Neural cell (in vitro differentiated cells): Measurements from ENCODE around the gene FOLR2. TPM values are rescaled to one million over a fixed set of nuclear protein-coding genes. Genes with fewer than 3 reads are reported as not detected.
"Not testable (repeated sequence)": the region's sequence is repeated elsewhere in the genome, so short reads cannot be mapped to it uniquely, and the experiment has no call there.

Source experiments
- H2AFZ ChIP-seq: fragments of 200-600, 300-800 bp; sonication (generic), shearing (Covaris generic); 2 replicates; pipeline ENCODE4 v1.6.0; 2014; ENCODE audit warnings: low read depth, mild to moderate bottlenecking, antibody characterized with exemption, low read length, moderate library complexity
- H3F3A ChIP-seq: fragments of 200-600 bp; shearing (Covaris generic); 2 replicates; pipeline ENCODE4 v1.6.1; 2016; ENCODE audit warnings: mild to moderate bottlenecking, moderate library complexity, mixed read lengths, antibody characterized with exemption, low read length; ENCODE audit not compliant: insufficient read depth, poor library complexity, severe bottlenecking
- H3K27ac ChIP-seq: fragments of 200-600, 300-800 bp; sonication (generic), shearing (Covaris generic); 2 replicates; pipeline ENCODE4 v1.5.1; 2014; ENCODE audit warnings: mild to moderate bottlenecking, low read length, moderate library complexity
- H3K27me3 ChIP-seq: fragments of 300-800, 200-600 bp; sonication (generic), shearing (Covaris generic); 2 replicates; pipeline ENCODE4 v1.6.0; 2014; ENCODE audit warnings: mild to moderate bottlenecking, low read depth, low read length, moderate library complexity; ENCODE audit not compliant: insufficient read depth
- H3K36me3 ChIP-seq: fragments of 300-800, 200-600 bp; sonication (generic), shearing (Covaris generic); 2 replicates; pipeline ENCODE4 v1.5.1; 2014; ENCODE audit warnings: mild to moderate bottlenecking, antibody characterized with exemption, low read length, moderate library complexity; ENCODE audit not compliant: insufficient read depth
- H3K4me2 ChIP-seq: fragments of 300-800, 200-600 bp; sonication (generic), shearing (Covaris generic); 2 replicates; pipeline ENCODE4 v1.6.0; 2014; ENCODE audit warnings: mild to moderate bottlenecking, low read length
- H3K4me3 ChIP-seq: fragments of 300-800, 200-600 bp; sonication (generic), shearing (Covaris generic); 2 replicates; pipeline ENCODE4 v1.5.1; 2014; ENCODE audit warnings: mild to moderate bottlenecking, low read length, moderate library complexity
- H3K79me2 ChIP-seq: fragments of 200-600 bp; shearing (Covaris generic); replicated peaks from 2 replicates; pipeline ENCODE4 v1.6.0; 2014; ENCODE audit warnings: mild to moderate bottlenecking, low read length, moderate library complexity; ENCODE audit not compliant: insufficient read depth
- H3K9ac ChIP-seq: fragments of 300-800, 200-600 bp; sonication (generic), shearing (Covaris generic); 2 replicates; pipeline ENCODE4 v1.6.1; 2016; ENCODE audit warnings: mild to moderate bottlenecking, low read length, mixed read lengths
- H3K9me2 ChIP-seq: fragments of 200-600 bp; shearing (Covaris generic); 2 replicates; pipeline ENCODE4 v1.6.1; 2016; ENCODE audit warnings: mild to moderate bottlenecking, low read length, mixed read lengths; ENCODE audit not compliant: insufficient read depth
- H3K9me3 ChIP-seq: fragments of 200-600, 300-800 bp; sonication (generic), shearing (Covaris generic); 2 replicates; pipeline ENCODE4 v1.6.1; 2016; ENCODE audit warnings: mild to moderate bottlenecking, mixed run types, low read length, moderate library complexity, mixed read lengths
- H4K20me1 ChIP-seq: fragments of 200-600 bp; shearing (Covaris generic); 2 replicates; pipeline ENCODE4 v1.6.1; 2016; ENCODE audit warnings: mild to moderate bottlenecking, mixed run types; ENCODE audit not compliant: insufficient read depth
- CTCF ChIP-seq: fragments of 450-650 bp; IDR thresholded peaks from 2 replicates; pipeline ENCODE4 v1.5.1; 2014; ENCODE audit warnings: antibody characterized with exemption, mild to moderate bottlenecking, moderate library complexity; ENCODE audit not compliant: poor library complexity, severe bottlenecking
- EP300 ChIP-seq: fragments of 450-650 bp; conservative IDR thresholded peaks from 2 replicates; pipeline ENCODE4 v1.6.1; 2014; ENCODE audit warnings: antibody characterized with exemption, mild to moderate bottlenecking, moderate library complexity; ENCODE audit not compliant: poor library complexity, severe bottlenecking
- EZH2 ChIP-seq: fragments of 200-600, 300-800 bp; shearing (Covaris generic), sonication (generic); IDR thresholded peaks from 2 replicates; pipeline ENCODE4 v1.6.1; 2014; ENCODE audit warnings: antibody characterized with exemption, low read length, borderline replicate concordance, mild to moderate bottlenecking; ENCODE audit not compliant: insufficient read depth, poor library complexity, severe bottlenecking
- MXI1 ChIP-seq: fragments of 450-650 bp; conservative IDR thresholded peaks from 2 replicates; pipeline ENCODE4 v1.6.1; 2014; ENCODE audit warnings: antibody characterized with exemption, mild to moderate bottlenecking; ENCODE audit not compliant: poor library complexity, severe bottlenecking
- POLR2AphosphoS5 ChIP-seq: IDR thresholded peaks from 2 replicates; pipeline ENCODE4 v1.6.1; 2012
- RAD21 ChIP-seq: fragments of 450-650 bp; conservative IDR thresholded peaks from 2 replicates; pipeline ENCODE4 v1.6.1; 2014; ENCODE audit warnings: antibody characterized with exemption, mild to moderate bottlenecking, moderate library complexity
- REST ChIP-seq: IDR thresholded peaks from 2 replicates; pipeline ENCODE4 v1.6.1; 2012; ENCODE audit warnings: borderline replicate concordance
- SMC3 ChIP-seq: fragments of 450-650 bp; conservative IDR thresholded peaks from 2 replicates; pipeline ENCODE4 v1.6.1; 2014; ENCODE audit warnings: antibody characterized with exemption, mild to moderate bottlenecking, moderate library complexity; ENCODE audit not compliant: poor library complexity
- TAF1 ChIP-seq: IDR thresholded peaks from 2 replicates; pipeline ENCODE4 v1.6.1; 2012; ENCODE audit warnings: low read depth
- polyA plus RNA-seq: library from polyadenylated mRNA; depleted of rRNA; stranded (reverse); fragments of >200 nt; gene quantifications from 2 replicates; pipeline ENCODE4 v1.2.3, GENCODE V29; 2014

Gene FOLR2
- polyA plus RNA-seq, 1 donor from 2014 or later, result not detected

- TF ChIP-seq EZH2, result no peak
- no peak for TF ChIP-seq REST
- no peak for TF ChIP-seq RAD21
- no peak for TF ChIP-seq EP300
- no peak for TF ChIP-seq SMC3
- TF ChIP-seq POLR2AphosphoS5, result no peak
Measured at GRCh38 chr11:72265951-72266350, 49.4 kb downstream of the FOLR2 start.

GRCh38 chr11:72266960-72267359 lies 50.4 kb downstream of the FOLR2 start:
- H4K20me1 ChIP-seq, H3K27ac ChIP-seq, H3K9me2 ChIP-seq, H3K4me2 ChIP-seq, H3K9me3 ChIP-seq, H2AFZ ChIP-seq, H3K27me3 ChIP-seq, H3K79me2 ChIP-seq, H3K9ac ChIP-seq, H3K36me3 ChIP-seq, H3K4me3 ChIP-seq, H3F3A ChIP-seq: not testable (repeated sequence)

More at GRCh38 chr11:72265951-72266350, 49.4 kb downstream of the FOLR2 start:
- no peaks in the 10 kb centered on the region for H3K36me3 ChIP-seq
- H3K4me3 ChIP-seq, result no peak overlapping the region
- H3K27me3 ChIP-seq, result no peaks in the 10 kb centered on the region
- no peak overlapping the region for H3K27ac ChIP-seq
- no peak overlapping the region for H2AFZ ChIP-seq
- H3K9me2 ChIP-seq, result no peaks in the 10 kb centered on the region
- H3K9ac ChIP-seq, result no peak overlapping the region
- no peak overlapping the region for H3K4me2 ChIP-seq
- H3K9me3 ChIP-seq, result no peaks in the 10 kb centered on the region
- H3F3A ChIP-seq, result no peaks in the 10 kb centered on the region
- no peaks in the 10 kb centered on the region for H4K20me1 ChIP-seq
- no peaks in the 10 kb centered on the region for H3K79me2 ChIP-seq

GRCh38 chr11:72267956-72268617 lies 51.5 kb downstream of the FOLR2 start:
- H3K4me2 ChIP-seq, result no peak overlapping the region
- H3K27me3 ChIP-seq, result no peaks in the 10 kb centered on the region
- no peak overlapping the region for H2AFZ ChIP-seq
- no peaks in the 10 kb centered on the region for H3F3A ChIP-seq
- no peaks in the 10 kb centered on the region for H3K9me2 ChIP-seq
- H3K4me3 ChIP-seq, result no peak overlapping the region
- no peaks in the 10 kb centered on the region for H3K9me3 ChIP-seq
- no peak overlapping the region for H3K27ac ChIP-seq
- no peaks in the 10 kb centered on the region for H4K20me1 ChIP-seq
- H3K36me3 ChIP-seq, result no peaks in the 10 kb centered on the region
- no peak for TF ChIP-seq EZH2
- TF ChIP-seq REST, result no peak
- TF ChIP-seq EP300, result no peak
- no peak for TF ChIP-seq RAD21
- TF ChIP-seq POLR2AphosphoS5, result no peak
- no peak for TF ChIP-seq TAF1
- TF ChIP-seq MXI1, result no peak
- TF ChIP-seq CTCF, result no peak
- no peak for TF ChIP-seq SMC3
- H3K79me2 ChIP-seq, result no peaks in the 10 kb centered on the region
- H3K9ac ChIP-seq, result no peak overlapping the region
